Ishikawa (cell line): ENCODE results near the gene ADAMTSL1.

Experiments
- CEBPB ChIP-seq: IDR thresholded peaks from 2 replicates; pipeline ENCODE4 v1.6.1; 2012
- CREB1 ChIP-seq: IDR thresholded peaks from 2 replicates; pipeline ENCODE4 v1.6.1; 2012; ENCODE audit warnings: low read depth
- EGR1 ChIP-seq: IDR thresholded peaks from 2 replicates; pipeline ENCODE4 v1.6.1; 2012
- EP300 ChIP-seq: IDR thresholded peaks from 2 replicates; pipeline ENCODE4 v1.6.1; 2012; ENCODE audit warnings: borderline replicate concordance
- FOXM1 ChIP-seq: IDR thresholded peaks from 2 replicates; pipeline ENCODE4 v1.6.1; 2012; ENCODE audit warnings: low read depth, borderline replicate concordance
- NFIC ChIP-seq: IDR thresholded peaks from 2 replicates; pipeline ENCODE4 v1.6.1; 2012
- RAD21 ChIP-seq: IDR thresholded peaks from 2 replicates; pipeline ENCODE4 v1.6.1; 2012; ENCODE audit warnings: low read depth
- TAF1 ChIP-seq: IDR thresholded peaks from 2 replicates; pipeline ENCODE4 v1.6.1; 2012; ENCODE audit warnings: low read depth, mild to moderate bottlenecking
- TCF12 ChIP-seq: IDR thresholded peaks from 2 replicates; pipeline ENCODE4 v1.6.1; 2012; ENCODE audit warnings: low read depth
- TEAD4 ChIP-seq: IDR thresholded peaks from 2 replicates; pipeline ENCODE4 v1.6.1; 2012
- YY1 ChIP-seq: IDR thresholded peaks from 2 replicates; pipeline ENCODE4 v1.6.1; 2012; ENCODE audit warnings: low read depth
- ZBTB7A ChIP-seq: IDR thresholded peaks from 2 replicates; pipeline ENCODE4 v1.6.1; 2012; ENCODE audit warnings: low read depth
- TF ChIP-seq, protein P1 (sequence below): IDR thresholded peaks from 2 replicates; pipeline ENCODE4 v1.6.1; 2012; ENCODE audit warnings: low read depth, mild to moderate bottlenecking
- TF ChIP-seq, protein P2 (sequence below): IDR thresholded peaks from 2 replicates; pipeline ENCODE4 v1.6.1; 2012
- TF ChIP-seq, protein P3 (sequence below): IDR thresholded peaks from 2 replicates; pipeline ENCODE4 v1.6.1; 2012

The ADAMTSL1 gene

DNA sequence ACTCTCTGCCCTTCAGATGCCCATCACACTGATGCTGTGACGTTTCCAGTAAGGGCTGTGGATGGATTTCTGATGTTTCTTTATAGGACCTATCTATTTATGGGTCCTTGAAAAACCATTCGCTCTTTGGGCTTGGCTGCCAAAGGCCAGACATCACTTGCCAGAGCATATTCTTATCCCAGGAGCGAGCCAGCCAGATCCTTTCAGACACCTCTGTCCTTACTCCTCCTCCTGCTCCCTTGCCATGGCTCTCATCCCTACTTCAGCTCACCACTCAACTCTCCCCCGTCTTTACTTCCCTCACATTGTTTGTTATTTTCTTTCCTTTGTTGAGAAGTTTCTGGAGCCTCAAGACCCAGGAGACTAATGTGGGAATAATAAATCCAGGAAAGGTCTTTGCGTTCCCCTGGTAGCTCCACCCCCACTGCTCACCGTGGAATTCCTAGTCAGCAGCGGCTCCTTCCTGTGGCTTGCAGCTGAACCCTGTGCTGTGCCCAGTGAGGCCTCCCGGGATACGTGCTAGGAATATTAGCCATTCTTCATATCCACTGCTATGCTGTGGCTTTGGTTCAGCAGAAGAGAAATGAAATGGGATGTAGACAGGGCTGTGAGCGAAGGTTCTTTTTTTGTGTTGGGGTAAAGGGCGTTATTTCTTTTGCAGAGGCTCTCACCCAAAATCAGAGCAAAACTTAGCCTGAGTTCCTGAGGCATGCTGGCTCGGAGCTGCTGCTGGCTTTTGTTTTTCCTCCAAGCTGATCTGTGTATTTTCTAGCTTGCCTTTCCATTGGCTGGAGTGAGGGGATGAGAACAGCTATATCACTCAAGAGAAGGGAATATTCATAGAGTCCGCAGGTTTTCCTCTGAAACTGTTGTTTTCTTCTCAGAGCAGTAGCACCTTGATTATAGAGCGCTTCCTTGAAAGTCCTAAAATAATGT, 387.9 kb downstream of the ADAMTSL1 start:
- TF ChIP-seq TAF1 (no peak), TEAD4 (no peak), CEBPB (no peak)

DNA sequence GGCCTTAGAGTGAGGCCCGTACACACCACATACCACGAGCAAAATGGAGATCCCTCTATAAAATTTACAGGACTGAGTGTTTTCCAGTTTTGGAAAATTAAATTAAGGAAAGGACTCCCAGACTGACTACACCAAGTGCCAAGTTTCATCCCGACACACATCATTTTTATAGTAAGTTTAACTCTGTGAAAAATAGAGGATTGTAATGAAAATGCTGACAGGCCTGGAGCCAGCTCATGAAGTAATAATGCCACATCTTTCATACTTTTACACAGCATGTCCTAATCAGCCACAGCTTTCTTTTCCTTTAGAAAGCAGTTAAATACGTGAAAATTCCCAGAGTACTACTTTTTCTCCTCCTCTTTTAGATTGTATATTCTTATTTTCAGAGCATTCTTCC, 389.8 kb downstream of the ADAMTSL1 start:
- TF ChIP-seq TAF1 (no peak), TEAD4 (no peak), NFIC (no peak), EGR1 (no peak), TCF12 (no peak), FOXM1 (no peak), ZBTB7A (no peak), CREB1 (no peak), CEBPB (no peak), YY1 (no peak), RAD21 (no peak), EP300 (no peak)
- TF ChIP-seq, protein P1, sequence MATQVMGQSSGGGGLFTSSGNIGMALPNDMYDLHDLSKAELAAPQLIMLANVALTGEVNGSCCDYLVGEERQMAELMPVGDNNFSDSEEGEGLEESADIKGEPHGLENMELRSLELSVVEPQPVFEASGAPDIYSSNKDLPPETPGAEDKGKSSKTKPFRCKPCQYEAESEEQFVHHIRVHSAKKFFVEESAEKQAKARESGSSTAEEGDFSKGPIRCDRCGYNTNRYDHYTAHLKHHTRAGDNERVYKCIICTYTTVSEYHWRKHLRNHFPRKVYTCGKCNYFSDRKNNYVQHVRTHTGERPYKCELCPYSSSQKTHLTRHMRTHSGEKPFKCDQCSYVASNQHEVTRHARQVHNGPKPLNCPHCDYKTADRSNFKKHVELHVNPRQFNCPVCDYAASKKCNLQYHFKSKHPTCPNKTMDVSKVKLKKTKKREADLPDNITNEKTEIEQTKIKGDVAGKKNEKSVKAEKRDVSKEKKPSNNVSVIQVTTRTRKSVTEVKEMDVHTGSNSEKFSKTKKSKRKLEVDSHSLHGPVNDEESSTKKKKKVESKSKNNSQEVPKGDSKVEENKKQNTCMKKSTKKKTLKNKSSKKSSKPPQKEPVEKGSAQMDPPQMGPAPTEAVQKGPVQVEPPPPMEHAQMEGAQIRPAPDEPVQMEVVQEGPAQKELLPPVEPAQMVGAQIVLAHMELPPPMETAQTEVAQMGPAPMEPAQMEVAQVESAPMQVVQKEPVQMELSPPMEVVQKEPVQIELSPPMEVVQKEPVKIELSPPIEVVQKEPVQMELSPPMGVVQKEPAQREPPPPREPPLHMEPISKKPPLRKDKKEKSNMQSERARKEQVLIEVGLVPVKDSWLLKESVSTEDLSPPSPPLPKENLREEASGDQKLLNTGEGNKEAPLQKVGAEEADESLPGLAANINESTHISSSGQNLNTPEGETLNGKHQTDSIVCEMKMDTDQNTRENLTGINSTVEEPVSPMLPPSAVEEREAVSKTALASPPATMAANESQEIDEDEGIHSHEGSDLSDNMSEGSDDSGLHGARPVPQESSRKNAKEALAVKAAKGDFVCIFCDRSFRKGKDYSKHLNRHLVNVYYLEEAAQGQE = no peak
- TF ChIP-seq, protein P2, sequence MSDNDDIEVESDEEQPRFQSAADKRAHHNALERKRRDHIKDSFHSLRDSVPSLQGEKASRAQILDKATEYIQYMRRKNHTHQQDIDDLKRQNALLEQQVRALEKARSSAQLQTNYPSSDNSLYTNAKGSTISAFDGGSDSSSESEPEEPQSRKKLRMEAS = no peak
- TF ChIP-seq, protein P3, sequence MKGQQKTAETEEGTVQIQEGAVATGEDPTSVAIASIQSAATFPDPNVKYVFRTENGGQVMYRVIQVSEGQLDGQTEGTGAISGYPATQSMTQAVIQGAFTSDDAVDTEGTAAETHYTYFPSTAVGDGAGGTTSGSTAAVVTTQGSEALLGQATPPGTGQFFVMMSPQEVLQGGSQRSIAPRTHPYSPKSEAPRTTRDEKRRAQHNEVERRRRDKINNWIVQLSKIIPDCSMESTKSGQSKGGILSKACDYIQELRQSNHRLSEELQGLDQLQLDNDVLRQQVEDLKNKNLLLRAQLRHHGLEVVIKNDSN = no peak

DNA sequence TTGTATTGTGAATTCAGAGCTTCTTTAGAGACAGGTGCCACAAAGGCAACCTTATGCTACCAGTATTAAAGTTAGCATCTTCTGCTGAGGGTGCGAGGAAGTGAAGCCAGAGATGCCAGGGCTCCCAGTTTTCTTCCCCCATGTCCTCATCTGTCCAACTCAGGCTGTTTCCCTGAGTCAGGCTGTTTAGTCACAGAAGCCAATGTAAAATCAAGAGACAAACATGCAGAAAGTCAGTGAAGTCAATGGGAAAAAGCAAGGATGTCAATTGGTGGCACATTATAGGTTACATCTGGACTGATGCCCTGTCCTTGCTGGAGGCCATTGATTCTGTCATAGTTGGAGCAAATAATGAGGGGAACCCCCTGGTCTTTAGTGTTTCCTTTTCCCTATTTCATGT, 390.6 kb downstream of the ADAMTSL1 start:
- TF ChIP-seq, protein P3 = no peak
- TF ChIP-seq YY1 = no peak
- no peak for TF ChIP-seq RAD21
- no peak for TF ChIP-seq ZBTB7A
- TF ChIP-seq, protein P2 = no peak
- TF ChIP-seq CEBPB = no peak
- no peak for TF ChIP-seq NFIC
- no peak for TF ChIP-seq TCF12
- no peak for TF ChIP-seq EP300
- no peak for TF ChIP-seq TAF1
- no peak for TF ChIP-seq EGR1
- no peak for TF ChIP-seq FOXM1
- TF ChIP-seq, protein P1 = no peak

DNA sequence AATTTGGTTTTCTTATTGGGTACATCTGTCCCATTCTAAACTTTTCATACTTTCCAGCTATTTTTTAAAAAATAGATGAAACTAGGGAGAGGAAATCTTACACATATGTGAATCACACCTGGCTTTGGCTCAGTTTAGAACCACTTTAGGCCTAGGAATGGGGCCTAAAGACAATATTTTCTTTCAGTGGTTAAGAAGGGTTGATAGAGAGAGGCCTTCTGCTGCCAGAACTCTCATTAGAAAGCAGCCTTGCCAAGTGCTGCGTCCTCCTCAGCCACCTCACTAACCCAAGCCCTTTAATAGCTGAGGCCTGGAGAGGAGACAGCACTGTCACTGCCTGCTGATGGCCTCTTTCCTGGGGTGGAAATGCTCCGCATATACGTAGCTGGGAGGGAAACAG, 391.6 kb downstream of the ADAMTSL1 start:
- TF ChIP-seq FOXM1 (no peak), EGR1 (no peak), EP300 (no peak), TAF1 (no peak), TEAD4 (no peak), YY1 (no peak), CEBPB (no peak), RAD21 (no peak), TCF12 (no peak), NFIC (no peak), CREB1 (no peak), ZBTB7A (no peak)
- TF ChIP-seq, protein P2 = no peak
- TF ChIP-seq, protein P1 = no peak
- TF ChIP-seq, protein P3 = no peak
